MM.1S (cell line): ENCODE measurements around the gene XAGE2.

ENCODE experiments used
- DNase-seq: peaks from one replicate; pipeline ENCODE4 v3.0.0-alpha.2; 2015
- H2AFZ ChIP-seq: fragments of 300-600 bp; sonication (generic); 2 replicates; pipeline ENCODE4 v1.6.0; 2016; ENCODE audit warnings: antibody characterized with exemption, low read length
- H3F3A ChIP-seq: fragments of 300-600 bp; sonication (generic); 2 replicates; pipeline ENCODE4 v1.6.1; 2016; ENCODE audit warnings: mild to moderate bottlenecking, antibody characterized with exemption, low read length, moderate library complexity, mixed read lengths; ENCODE audit not compliant: insufficient read depth
- H3K27ac ChIP-seq: fragments of 300-600 bp; sonication (generic); 2 replicates; pipeline ENCODE4 v1.5.1; 2016; ENCODE audit warnings: mild to moderate bottlenecking, low read length
- H3K27me3 ChIP-seq: fragments of 300-600 bp; sonication (generic); replicated peaks from 2 replicates; pipeline ENCODE4 v1.6.0; 2016; ENCODE audit warnings: low read length; ENCODE audit not compliant: insufficient read depth
- H3K36me3 ChIP-seq: fragments of 300-600 bp; sonication (generic); replicated peaks from 2 replicates; pipeline ENCODE4 v1.6.1; 2016; ENCODE audit warnings: mild to moderate bottlenecking, low read length, mixed read lengths; ENCODE audit not compliant: insufficient read depth
- H3K4me1 ChIP-seq: fragments of 300-600 bp; sonication (generic); 2 replicates; pipeline ENCODE4 v1.6.1; 2016; ENCODE audit warnings: low read length, mixed read lengths
- H3K4me2 ChIP-seq: fragments of 300-600 bp; sonication (generic); 2 replicates; pipeline ENCODE4 v1.6.0; 2016; ENCODE audit warnings: low read depth, low read length
- H3K4me3 ChIP-seq: fragments of 300-600 bp; sonication (generic); 2 replicates; pipeline ENCODE4 v1.5.1; 2016; ENCODE audit warnings: low read length, mixed read lengths
- H3K79me2 ChIP-seq: fragments of 300-600 bp; sonication (generic); 2 replicates; pipeline ENCODE4 v1.6.1; 2016; ENCODE audit warnings: mixed run types, low read length, mixed read lengths
- H3K9ac ChIP-seq: fragments of 300-600 bp; sonication (generic); 2 replicates; pipeline ENCODE4 v1.6.1; 2016; ENCODE audit warnings: low read length, mixed read lengths
- H3K9me2 ChIP-seq: fragments of 300-600 bp; sonication (generic); replicated peaks from 2 replicates; pipeline ENCODE4 v1.6.1; 2016; ENCODE audit warnings: mild to moderate bottlenecking, low read length, mixed read lengths; ENCODE audit not compliant: insufficient read depth
- H3K9me3 ChIP-seq: fragments of 300-600 bp; sonication (generic); replicated peaks from 2 replicates; pipeline ENCODE4 v1.6.1; 2016; ENCODE audit warnings: mild to moderate bottlenecking, low read length, mixed read lengths; ENCODE audit not compliant: insufficient read depth
- H4K20me1 ChIP-seq: fragments of 300-600 bp; sonication (generic); 2 replicates; pipeline ENCODE4 v1.6.1; 2016; ENCODE audit warnings: mild to moderate bottlenecking, low read length, moderate library complexity, mixed read lengths; ENCODE audit not compliant: insufficient read depth
- CTCF ChIP-seq: fragments of 300-600 bp; sonication (generic); IDR thresholded peaks from 2 replicates; pipeline ENCODE4 v1.5.1; 2016; ENCODE audit warnings: antibody characterized with exemption, low read length, mixed read lengths
- EZH2 ChIP-seq: fragments of 300-600 bp; sonication (generic); optimal IDR thresholded peaks from 2 replicates; pipeline ENCODE3; 2017; ENCODE audit warnings: low read depth, mild to moderate bottlenecking, antibody characterized with exemption, low read length, mixed read lengths
- EZH2phosphoT487 ChIP-seq: fragments of 300-600 bp; sonication (generic); IDR thresholded peaks from 2 replicates; pipeline ENCODE4 v1.6.1; 2018; ENCODE audit warnings: antibody characterized with exemption, low read length

Gene XAGE2

GRCh38 chrX:52424656-52425055, 55.8 kb downstream of the XAGE2 start:
- no peak overlapping the region for H3K9ac ChIP-seq
- H3K9me2 ChIP-seq, result no peaks in the 10 kb centered on the region
- H3K4me2 ChIP-seq, result no peak overlapping the region
- H3K27ac ChIP-seq, result no peak overlapping the region
- H3K79me2 ChIP-seq, result no peaks in the 10 kb centered on the region
- no peaks in the 10 kb centered on the region for H3K4me1 ChIP-seq
- H3K4me3 ChIP-seq, result no peak overlapping the region
- no peaks in the 10 kb centered on the region for H4K20me1 ChIP-seq
- no peak for DNase-seq
- TF ChIP-seq EZH2, result no peak
- TF ChIP-seq CTCF, result no peak
- no peak for TF ChIP-seq EZH2phosphoT487
- no peaks in the 10 kb centered on the region for H3K27me3 ChIP-seq
- H3K36me3 ChIP-seq, result no peaks in the 10 kb centered on the region
- H3K9me3 ChIP-seq, result no peaks in the 10 kb centered on the region
- no peak overlapping the region for H2AFZ ChIP-seq
- no peaks in the 10 kb centered on the region for H3F3A ChIP-seq
